OCI-LY7 (cell line): ENCODE data around the gene MARCHF6. TPM values are rescaled to one million over a fixed set of nuclear protein-coding genes. Genes with fewer than 3 reads are reported as not detected.
"Not testable (repeated sequence)": the region's sequence is repeated elsewhere in the genome, so short reads cannot be mapped to it uniquely, and the experiment has no call there.

ENCODE experiments used
- BruUV-seq: library from RNA; stranded (reverse); fragments of 400-500 nt; replicated peaks from 2 replicates; lab custom pipeline; 2021; lab: Mats Ljungman, UMichigan
- CTCF ChIA-PET: fragments of 300-600 bp; sonication (Branson Sonifier 250); formaldehyde crosslinking; loops from one replicate; lab custom pipeline; 2022; ENCODE audit warnings: antibody characterized with exemption; ENCODE audit not compliant: unreplicated experiment; lab: Charles Lee
- POLR2A ChIA-PET: fragments of 300-600 bp; sonication (Branson Sonifier 250); formaldehyde crosslinking; loops from one replicate; lab custom pipeline; 2022; ENCODE audit warnings: antibody characterized with exemption; lab: Charles Lee
- DNase-seq: peaks from one replicate; pipeline ENCODE4 v3.0.0-alpha.2; 2015; ENCODE audit warnings: low spot score
- H2AFZ ChIP-seq: fragments of 200-600 bp; sonication (generic), shearing (Covaris generic); 2 replicates; pipeline ENCODE4 v1.6.1; 2014; ENCODE audit warnings: mild to moderate bottlenecking, antibody characterized with exemption, low read length, moderate library complexity
- H3K27ac ChIP-seq: fragments of 200-600 bp; sonication (generic); 2 replicates; pipeline ENCODE4 v1.5.1; 2014; ENCODE audit warnings: mixed run types, low read depth, mild to moderate bottlenecking, moderate library complexity, low read length, inconsistent platforms; ENCODE audit not compliant: poor library complexity, severe bottlenecking
- H3K36me3 ChIP-seq: fragments of 200-600 bp; sonication (generic); 2 replicates; pipeline ENCODE4 v1.6.1; 2014; ENCODE audit warnings: mild to moderate bottlenecking, antibody characterized with exemption, low read length, moderate library complexity, mixed read lengths; ENCODE audit not compliant: insufficient read depth
- H3K4me1 ChIP-seq: fragments of 200-600 bp; sonication (generic); 2 replicates; pipeline ENCODE4 v1.5.1; 2014; ENCODE audit warnings: mild to moderate bottlenecking, low read length; ENCODE audit not compliant: insufficient read depth, poor library complexity, severe bottlenecking
- H3K4me2 ChIP-seq: fragments of 200-600 bp; sonication (generic); 2 replicates; pipeline ENCODE4 v1.6.1; 2014; ENCODE audit warnings: mild to moderate bottlenecking, low read length
- H3K4me3 ChIP-seq: fragments of 200-600 bp; sonication (generic); 2 replicates; pipeline ENCODE4 v1.5.1; 2014; ENCODE audit warnings: mild to moderate bottlenecking, low read depth, low read length; ENCODE audit not compliant: poor library complexity, severe bottlenecking
- H3K79me2 ChIP-seq: fragments of 200-600 bp; sonication (generic); 2 replicates; pipeline ENCODE4 v1.6.1; 2016; ENCODE audit warnings: low read depth, mild to moderate bottlenecking, low read length, moderate library complexity, mixed read lengths; ENCODE audit not compliant: insufficient read depth
- H3K9me2 ChIP-seq: fragments of 200-600 bp; sonication (generic); 2 replicates; pipeline ENCODE4 v1.6.1; 2016; ENCODE audit warnings: mild to moderate bottlenecking, low read length, mixed read lengths; ENCODE audit not compliant: insufficient read depth
- H3K9me3 ChIP-seq: fragments of 200-600 bp; sonication (generic); 2 replicates; pipeline ENCODE4 v1.6.1; 2014; ENCODE audit warnings: mild to moderate bottlenecking, mixed run types, low read length, mixed read lengths
- H4K20me1 ChIP-seq: fragments of 200-600 bp; sonication (generic); 2 replicates; pipeline ENCODE4 v1.6.1; 2014; ENCODE audit warnings: mild to moderate bottlenecking, antibody characterized with exemption, low read length, moderate library complexity, mixed read lengths; ENCODE audit not compliant: insufficient read depth
- EZH2phosphoT487 ChIP-seq: fragments of 200-600 bp; sonication (generic); IDR thresholded peaks from 2 replicates; pipeline ENCODE4 v1.6.1; 2018; ENCODE audit warnings: low read depth, borderline replicate concordance, mild to moderate bottlenecking, mixed run types, antibody characterized with exemption, low read length, moderate library complexity, mixed read lengths
- intact Hi-C: fragments of 100-400 bp; cut with micrococcal nuclease; formaldehyde crosslinking; loops from one replicate; pipeline ENCODE4 v1.10.0; 2022; ENCODE audit not compliant: unreplicated experiment
- total RNA-seq, 2 experiments: library from RNA; depleted of rRNA in 1 of 2; stranded (reverse); fragments of >200 nt in 1 of 2; shearing (Covaris generic) in 1 of 2; gene quantifications; 2 replicates each; pipeline ENCODE4 v1.2.3, GENCODE V29; 2014 to 2022
- TF ChIP-seq, protein P1 (sequence below): fragments of 200-600 bp; sonication (generic); conservative IDR thresholded peaks from 2 replicates; pipeline ENCODE4 v1.5.1; 2014; ENCODE audit warnings: mild to moderate bottlenecking, antibody characterized with exemption, low read length, moderate library complexity, mixed read lengths

MARCHF6 gene
- total RNA-seq, 2 experiments from 2014 or later = 113 to 118 TPM

DNA sequence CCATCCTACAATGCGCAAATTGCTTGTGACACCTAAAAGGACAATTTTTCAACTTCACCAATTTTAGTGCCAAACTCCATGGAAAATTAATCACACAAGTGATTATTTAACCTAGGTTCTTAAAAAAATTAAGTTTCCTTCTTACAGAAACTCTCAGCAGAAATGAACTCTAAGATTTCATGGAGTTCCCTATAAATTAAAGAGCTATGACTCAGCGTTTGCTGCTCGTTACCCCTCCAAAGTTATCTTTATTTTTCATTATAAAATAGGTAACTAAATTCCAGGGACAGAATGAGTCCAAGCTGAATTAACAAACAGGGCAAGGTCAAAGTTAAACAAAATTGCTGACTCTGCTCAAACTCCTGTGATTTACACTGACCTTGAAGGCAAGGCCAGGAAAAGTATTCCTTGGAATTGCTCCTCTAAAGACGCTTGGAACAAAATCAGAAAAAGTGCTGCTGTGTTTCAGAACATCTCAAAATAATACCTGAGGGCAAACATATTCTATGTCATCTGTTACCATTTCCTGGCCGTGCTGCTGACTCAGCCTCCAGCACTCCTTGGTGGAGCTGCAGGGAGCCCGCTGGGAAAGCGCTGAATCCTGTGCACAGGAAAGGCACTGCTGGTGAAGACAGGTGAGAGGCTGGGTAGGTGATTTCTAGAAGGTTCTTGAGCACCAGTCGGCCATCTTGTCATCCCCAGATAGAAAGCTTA, 43.3 kb upstream of the MARCHF6 start:
- DNase-seq = no peak
- H3K9me2 ChIP-seq = no peaks in the 10 kb centered on the region
- H3K36me3 ChIP-seq = no peaks in the 10 kb centered on the region
- no peak overlapping the region for H3K27ac ChIP-seq
- no peak overlapping the region for H3K4me3 ChIP-seq
- H3K79me2 ChIP-seq = no peaks in the 10 kb centered on the region
- intact Hi-C loops = no loop called here
- no peak overlapping the region for H2AFZ ChIP-seq
- no peaks in the 10 kb centered on the region for H3K4me1 ChIP-seq
- CTCF ChIA-PET = no interaction called here
- POLR2A ChIA-PET = interaction anchor here (1.0 to 1.6 kb wide), 2 partner anchors 15 to 237 kb away, joined by 3 to 4 read pairs; no protein-coding TSS in a partner anchor
- BruUV-seq = no TSS peak
- H3K4me2 ChIP-seq = no peak overlapping the region
- no peaks in the 10 kb centered on the region for H3K9me3 ChIP-seq
- TF ChIP-seq EZH2phosphoT487 = no peak
- TF ChIP-seq, protein P1, sequence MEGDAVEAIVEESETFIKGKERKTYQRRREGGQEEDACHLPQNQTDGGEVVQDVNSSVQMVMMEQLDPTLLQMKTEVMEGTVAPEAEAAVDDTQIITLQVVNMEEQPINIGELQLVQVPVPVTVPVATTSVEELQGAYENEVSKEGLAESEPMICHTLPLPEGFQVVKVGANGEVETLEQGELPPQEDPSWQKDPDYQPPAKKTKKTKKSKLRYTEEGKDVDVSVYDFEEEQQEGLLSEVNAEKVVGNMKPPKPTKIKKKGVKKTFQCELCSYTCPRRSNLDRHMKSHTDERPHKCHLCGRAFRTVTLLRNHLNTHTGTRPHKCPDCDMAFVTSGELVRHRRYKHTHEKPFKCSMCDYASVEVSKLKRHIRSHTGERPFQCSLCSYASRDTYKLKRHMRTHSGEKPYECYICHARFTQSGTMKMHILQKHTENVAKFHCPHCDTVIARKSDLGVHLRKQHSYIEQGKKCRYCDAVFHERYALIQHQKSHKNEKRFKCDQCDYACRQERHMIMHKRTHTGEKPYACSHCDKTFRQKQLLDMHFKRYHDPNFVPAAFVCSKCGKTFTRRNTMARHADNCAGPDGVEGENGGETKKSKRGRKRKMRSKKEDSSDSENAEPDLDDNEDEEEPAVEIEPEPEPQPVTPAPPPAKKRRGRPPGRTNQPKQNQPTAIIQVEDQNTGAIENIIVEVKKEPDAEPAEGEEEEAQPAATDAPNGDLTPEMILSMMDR = no peak
- no peaks in the 10 kb centered on the region for H4K20me1 ChIP-seq

DNA sequence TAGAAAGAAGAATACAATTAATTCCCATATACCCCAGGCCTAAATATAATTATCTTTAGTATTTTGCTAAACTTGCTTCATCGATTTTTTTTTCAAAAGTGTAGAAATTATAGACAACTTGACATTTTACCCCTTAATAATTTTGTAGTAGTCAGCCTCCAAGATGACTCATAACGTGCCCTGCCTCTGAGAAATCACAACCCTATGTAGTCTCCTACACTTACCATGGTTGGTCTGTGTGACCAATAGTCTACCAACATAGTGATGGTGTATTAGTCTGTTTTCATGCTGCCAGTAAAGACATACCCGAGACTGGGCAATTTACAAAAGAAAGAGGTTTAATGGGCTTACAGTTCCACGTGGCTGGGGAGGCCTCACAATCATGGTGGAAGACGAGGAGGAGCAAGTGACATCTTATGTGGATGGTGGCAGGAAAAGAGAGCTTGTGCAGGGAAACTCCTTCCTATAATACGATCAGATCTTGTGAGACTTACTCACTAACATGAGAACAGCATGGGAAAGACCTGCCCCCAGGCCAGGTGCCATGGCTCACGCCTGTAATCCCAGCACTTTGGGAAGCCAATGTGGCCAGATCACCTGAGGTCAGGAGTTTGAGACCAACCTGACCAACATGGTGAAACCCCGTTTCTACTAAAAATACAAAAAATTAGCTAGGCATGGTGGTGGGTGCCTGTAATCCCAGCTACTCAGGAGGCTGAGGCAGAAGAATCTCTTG, 42.5 kb upstream of the MARCHF6 start:
- H3K79me2 ChIP-seq, H3K36me3 ChIP-seq, H3K9me3 ChIP-seq, DNase-seq, CTCF ChIA-PET, H3K4me2 ChIP-seq, H3K4me1 ChIP-seq, intact Hi-C loops, H3K9me2 ChIP-seq, H3K27ac ChIP-seq, BruUV-seq, H2AFZ ChIP-seq, H4K20me1 ChIP-seq, H3K4me3 ChIP-seq: not testable (repeated sequence)
- POLR2A ChIA-PET = interaction anchor here (1.0 to 1.6 kb wide), 2 partner anchors 14 to 237 kb away, joined by 3 to 4 read pairs; no protein-coding TSS in a partner anchor

DNA sequence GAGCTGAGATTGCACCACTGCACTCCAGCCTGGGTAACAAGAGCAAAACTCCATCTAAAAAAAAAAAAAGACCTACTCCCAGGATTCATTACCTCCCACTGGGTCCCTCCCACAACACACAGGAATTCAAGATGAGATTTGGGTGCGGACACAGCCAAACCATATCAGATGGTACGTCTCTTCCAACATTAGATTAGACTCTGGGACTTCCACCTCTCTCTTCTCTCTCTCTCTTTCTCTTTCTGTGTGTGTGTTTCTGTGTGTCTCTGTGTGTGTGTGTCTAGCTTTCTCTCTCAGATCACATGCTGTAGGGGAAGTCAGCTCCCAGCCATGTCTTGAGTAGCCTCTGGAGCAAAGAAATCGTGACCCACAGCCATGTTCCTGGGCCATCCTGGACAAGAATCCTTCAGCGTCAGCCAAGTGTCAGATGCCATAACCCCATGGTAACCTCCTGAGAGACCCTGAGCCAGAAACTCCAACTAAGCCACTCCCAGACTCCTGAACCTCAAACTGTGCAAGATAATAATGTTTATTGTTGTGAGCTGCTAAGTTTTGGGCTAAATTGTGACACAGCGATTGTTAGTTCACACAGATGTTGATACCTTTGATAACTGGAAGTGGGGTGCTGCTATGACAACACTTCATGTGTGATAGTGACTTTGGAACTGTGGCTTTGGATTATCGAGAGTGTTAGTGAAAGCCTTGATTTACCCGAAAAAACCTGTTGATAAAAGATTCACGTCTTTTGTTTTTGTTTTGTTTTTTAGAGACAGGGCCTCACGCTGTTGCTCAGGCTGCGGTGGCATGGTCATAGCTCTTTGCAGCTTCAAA, 41.7 kb upstream of the MARCHF6 start:
- no peak overlapping the region for H3K4me3 ChIP-seq
- no peaks in the 10 kb centered on the region for H3K79me2 ChIP-seq
- no peaks in the 10 kb centered on the region for H3K36me3 ChIP-seq
- H2AFZ ChIP-seq = no peak overlapping the region
- no TSS peak for BruUV-seq
- H4K20me1 ChIP-seq = no peaks in the 10 kb centered on the region
- H3K9me2 ChIP-seq = no peaks in the 10 kb centered on the region
- H3K27ac ChIP-seq = no peak overlapping the region
- H3K4me1 ChIP-seq = no peaks in the 10 kb centered on the region
- no peak overlapping the region for H3K4me2 ChIP-seq
- TF ChIP-seq, protein P1 = no peak
- TF ChIP-seq EZH2phosphoT487 = no peak
- no peak for DNase-seq
- POLR2A ChIA-PET = interaction anchor here (0.8 to 1.6 kb wide), 4 partner anchors 7 to 236 kb away, joined by 3 to 4 read pairs (median 3); no protein-coding TSS in a partner anchor
- no peaks in the 10 kb centered on the region for H3K9me3 ChIP-seq
- intact Hi-C loops = no loop called here
- CTCF ChIA-PET = no interaction called here
